Endothelial cell of umbilical vein (primary cell): ENCODE data around the gene UNC5B. TPM values are rescaled to one million over a fixed set of nuclear protein-coding genes. Genes with fewer than 3 reads are reported as not detected.

Experiments used
- BruUV-seq: library from RNA; stranded (reverse); fragments of 400-500 nt; replicated peaks from 2 replicates; lab custom pipeline; 2021; lab: Mats Ljungman, UMichigan
- CTCF ChIA-PET: fragments of 300-600, 350-600 bp; sonication (Branson Sonifier 250); formaldehyde crosslinking; loops from one replicate; lab custom pipeline; 2021; ENCODE audit warnings: antibody characterized with exemption, inconsistent platforms; lab: Charles Lee
- POLR2A ChIA-PET: fragments of 300-600, 350-600 bp; sonication (Branson Sonifier 250); formaldehyde crosslinking; loops from one replicate; lab custom pipeline; 2021; ENCODE audit warnings: antibody characterized with exemption, inconsistent platforms; lab: Charles Lee
- DNase-seq: peaks from one replicate; pipeline ENCODE4 v3.0.0-alpha.2; 2011; ENCODE audit warnings: low read depth, low spot score
- FAIRE-seq: peaks from 2 replicates; lab custom pipeline; 2011; peaks lifted over from hg19 to GRCh38; lab: Jason Lieb, UNC
- H2AFZ ChIP-seq: 2 replicates; pipeline ENCODE4 v1.6.0; 2012; ENCODE audit warnings: low read depth, low read length, control low read depth, inconsistent platforms
- H3K27ac ChIP-seq: 2 replicates; pipeline ENCODE4 v1.5.1; 2011; ENCODE audit warnings: low read depth, mild to moderate bottlenecking, control low read depth, low read length, moderate library complexity; ENCODE audit not compliant: insufficient read depth
- H3K27me3 ChIP-seq, 2 experiments: 2 replicates each; pipeline versions ENCODE4 v1.6.0 to v1.6.1; 2011; ENCODE audit warnings: low read length in 2 of 2, mixed read lengths in 1 of 2; ENCODE audit not compliant: control insufficient read depth in 2 of 2, insufficient read depth in 2 of 2
- H3K36me3 ChIP-seq, 2 experiments: 2 replicates in 1 of 2; 3 replicates in 1 of 2; pipeline ENCODE4 v1.5.1; 2011; ENCODE audit warnings: low read length in 2 of 2, mild to moderate bottlenecking in 1 of 2, moderate library complexity in 1 of 2; ENCODE audit not compliant: control insufficient read depth in 2 of 2, insufficient read depth in 2 of 2; ENCODE audit errors: extremely low read depth in 1 of 2
- H3K4me1 ChIP-seq: 3 replicates; pipeline ENCODE4 v1.5.1; 2011; ENCODE audit warnings: mild to moderate bottlenecking, low read length; ENCODE audit not compliant: control insufficient read depth, insufficient read depth; ENCODE audit errors: extremely low read depth
- H3K4me2 ChIP-seq: 2 replicates; pipeline ENCODE4 v1.6.1; 2011; ENCODE audit warnings: low read length, control low read depth, mixed read lengths; ENCODE audit not compliant: insufficient read depth
- H3K4me3 ChIP-seq, 3 experiments: fragments of 200-600 bp in 1 of 3; sonication (generic), shearing (Covaris generic) in 1 of 3; replicated peaks in 1 of 3; 2 replicates each; pipeline ENCODE4 v1.5.1; 2011 to 2016; ENCODE audit warnings: control low read depth in 3 of 3, low read length in 3 of 3, mild to moderate bottlenecking in 2 of 3, inconsistent platforms in 1 of 3, low read depth in 1 of 3, moderate library complexity in 1 of 3; ENCODE audit not compliant: insufficient read depth in 1 of 3
- H3K79me2 ChIP-seq: 2 replicates; pipeline ENCODE4 v1.6.0; 2012; ENCODE audit warnings: low read length, inconsistent platforms; ENCODE audit not compliant: control insufficient read depth, insufficient read depth
- H3K9ac ChIP-seq: replicated peaks from 2 replicates; pipeline ENCODE3; 2011; ENCODE audit warnings: low read length, control low read depth; ENCODE audit not compliant: insufficient read depth; ENCODE audit errors: extremely low read depth
- H3K9me1 ChIP-seq: replicated peaks from 3 replicates; pipeline ENCODE4 v1.6.0; 2011; ENCODE audit warnings: mild to moderate bottlenecking, low read length; ENCODE audit not compliant: control insufficient read depth, insufficient read depth; ENCODE audit errors: extremely low read depth
- H3K9me3 ChIP-seq: replicated peaks from 2 replicates; pipeline ENCODE4 v1.5.1; 2012; ENCODE audit warnings: low read length, inconsistent platforms; ENCODE audit not compliant: control insufficient read depth, insufficient read depth
- H4K20me1 ChIP-seq: replicated peaks from 2 replicates; pipeline ENCODE3; 2011; ENCODE audit warnings: mild to moderate bottlenecking, low read length; ENCODE audit not compliant: control insufficient read depth, insufficient read depth; ENCODE audit errors: extremely low read depth
- CTCF ChIP-seq, 2 donors: IDR thresholded peaks; 1 replicate in 1 of 2; 2 replicates in 1 of 2; pipeline ENCODE4 v1.5.1; 2011; ENCODE audit warnings: low read length in 2 of 2, mild to moderate bottlenecking in 2 of 2, moderate library complexity in 2 of 2, control low read depth in 1 of 2, inconsistent platforms in 1 of 2, low read depth in 1 of 2; ENCODE audit not compliant: insufficient read depth in 1 of 2; ENCODE audit errors: extremely low read depth in 1 of 2
- EZH2 ChIP-seq: IDR thresholded peaks from 2 replicates; pipeline ENCODE4 v1.6.1; 2012; ENCODE audit warnings: borderline replicate concordance, low read depth, mild to moderate bottlenecking, moderate library complexity, low read length, inconsistent platforms; ENCODE audit not compliant: severe bottlenecking
- FOS ChIP-seq: IDR thresholded peaks from 2 replicates; pipeline ENCODE4 v1.6.1; 2011; ENCODE audit warnings: mild to moderate bottlenecking, low read length, moderate library complexity, borderline replicate concordance; ENCODE audit not compliant: insufficient read depth
- GATA2 ChIP-seq: IDR thresholded peaks from 2 replicates; pipeline ENCODE4 v1.7.0; 2011; ENCODE audit warnings: low read depth, mild to moderate bottlenecking, moderate library complexity, mixed read lengths, low read length; ENCODE audit not compliant: insufficient read length, insufficient read depth
- JUN ChIP-seq: IDR thresholded peaks from 2 replicates; pipeline ENCODE4 v1.6.1; 2011; ENCODE audit warnings: borderline replicate concordance, low read depth; ENCODE audit not compliant: insufficient read length, insufficient read depth
- MAX ChIP-seq: IDR thresholded peaks from 2 replicates; pipeline ENCODE4 v1.6.1; 2011; ENCODE audit not compliant: insufficient read depth, insufficient read length
- MYC ChIP-seq: IDR thresholded peaks from one replicate; pipeline ENCODE4 v1.6.1; 2011; ENCODE audit warnings: mild to moderate bottlenecking, low read depth, low read length
- POLR2A ChIP-seq: IDR thresholded peaks from 2 replicates; pipeline ENCODE4 v1.6.1; 2012; ENCODE audit warnings: low read depth, mild to moderate bottlenecking, control low read depth, low read length
- POLR2AphosphoS5 ChIP-seq: IDR thresholded peaks from 2 replicates; pipeline ENCODE4 v1.6.1; 2012; ENCODE audit warnings: low read depth, mild to moderate bottlenecking, control low read depth, low read length, moderate library complexity; ENCODE audit not compliant: insufficient read depth
- dilution Hi-C: fragments of 300-500 bp; cut with MboI; formaldehyde crosslinking; loops from one replicate; pipeline ENCODE4 v1.15.0; 2019; ENCODE audit warnings: low sequenced_read_pairs; ENCODE audit not compliant: extremely low pct_ligation_motif_present
- intact Hi-C: fragments of 100-400 bp; cut with micrococcal nuclease; formaldehyde crosslinking; loops from one replicate; pipeline ENCODE4 v1.10.0; 2022
- polyA plus RNA-seq, 4 experiments: library from polyadenylated mRNA; depleted of rRNA in 3 of 4; stranded (reverse) in 3 of 4; unstranded in 1 of 4; fragments of >200 nt; gene quantifications; 2 replicates each; pipeline versions ENCODE4 v1.2.1 to v1.2.3, GENCODE V29; 2011 to 2012; ENCODE audit warnings: missing spikeins in 1 of 4
- total RNA-seq: library from RNA; stranded (reverse); gene quantifications from 2 replicates; pipeline ENCODE4 v1.2.3, GENCODE V29; 2021

UNC5B gene
- total and polyA plus RNA-seq, 2 donors (not counting 3 experiments of a cell fraction or from before 2014, with no cell fraction given), result 0.39 to 2.5 TPM

- Histone ChIP-seq H3K36me3 (no peaks in the 10 kb centered on the region), H3K27me3 (no peaks in the 10 kb centered on the region), H2AFZ (no peak overlapping the region), H4K20me1 (no peaks in the 10 kb centered on the region), H3K9me1 (no peaks in the 10 kb centered on the region), H3K9ac (no peak overlapping the region), H3K4me3 (no peak overlapping the region), H3K27ac (no peak overlapping the region), H3K9me3 (no peaks in the 10 kb centered on the region), H3K4me1 (peaks cover 2% of the 10 kb centered on the region), H3K79me2 (no peaks in the 10 kb centered on the region), H3K4me2 (no peak overlapping the region)
- FAIRE-seq (no peak), DNase-seq (no peak)
- intact Hi-C loops, result no loop called here
- TF ChIP-seq MYC, result no peak
- no peak for TF ChIP-seq FOS
- no peak for TF ChIP-seq MAX
- no peak for TF ChIP-seq JUN
- no peak for TF ChIP-seq POLR2AphosphoS5
- TF ChIP-seq EZH2, result no peak
- no peak for TF ChIP-seq CTCF (IDR thresholded peaks at IDR 0.05; ENCODE audit: extremely low read depth in 1 of 2, insufficient read depth in 1 of 2, low read depth in 1 of 2, low read length in 2 of 2)
- TF ChIP-seq GATA2, result no peak
- no peak for TF ChIP-seq POLR2A
- dilution Hi-C loops, result no loop called here
- POLR2A ChIA-PET, result no interaction called here
- CTCF ChIA-PET, result interaction anchor here (1.1 to 2.3 kb wide), 2 partner anchors 30 to 347 kb away, joined by 4 to 11 read pairs; partner anchors contain the start of gene SLC29A3
- BruUV-seq, result no TSS peak
These were observed 137.0 kb downstream of the UNC5B start for GRCh38 chr10:71349406-71349805.
